ENCODE data around the gene RDH13. TPM values are rescaled to one million over a fixed set of nuclear protein-coding genes. Genes with fewer than 3 reads are reported as not detected.

Gene RDH13
- total RNA-seq, 1 donor from 2014 or later = 14.3 TPM

Other genes with a start within 250 kb of the RDH13 start
- not detected for gene KIR3DL1, start 246.7 kb downstream of the RDH13 start, total RNA-seq
- gene KIR2DS4, start 230.5 kb downstream of the RDH13 start, total RNA-seq = not detected
- not detected for gene KIR3DL2, start 212.7 kb downstream of the RDH13 start, total RNA-seq
- gene FCAR, start 188.9 kb downstream of the RDH13 start, total RNA-seq = 0.41 TPM
- gene NCR1, start 157.0 kb downstream of the RDH13 start, total RNA-seq = not detected
- gene NLRP7, start 115.6 kb downstream of the RDH13 start, total RNA-seq = 0.82 TPM
- 13.5 TPM for gene NLRP2, start 96.8 kb downstream of the RDH13 start, total RNA-seq
- gene GP6, start 24.9 kb downstream of the RDH13 start, total RNA-seq = under 0.01 TPM
- gene EPS8L1, start 12.7 kb upstream of the RDH13 start, total RNA-seq = 2.9 TPM
- 16.7 TPM for gene PPP1R12C, start 54.5 kb upstream of the RDH13 start, total RNA-seq
- 2.4 TPM for gene TNNT1, start 86.1 kb upstream of the RDH13 start, total RNA-seq
- gene TNNI3, start 94.6 kb upstream of the RDH13 start, total RNA-seq = 0.41 TPM
- not detected for gene DNAAF3, start 103.5 kb upstream of the RDH13 start, total RNA-seq
- gene SYT5, start 117.1 kb upstream of the RDH13 start, total RNA-seq = 33.0 TPM
- 0.41 TPM for gene PTPRH, start 146.4 kb upstream of the RDH13 start, total RNA-seq
- 0.82 TPM for gene TMEM86B, start 165.6 kb upstream of the RDH13 start, total RNA-seq
- gene PPP6R1, start 195.9 kb upstream of the RDH13 start, total RNA-seq = 11.0 TPM
- 28.9 TPM for gene HSPBP1, start 217.0 kb upstream of the RDH13 start, total RNA-seq
- 81.1 TPM for gene BRSK1, start 220.8 kb upstream of the RDH13 start, total RNA-seq